ENCODE data around the gene NPR1.

NPR1 gene

GRCh38 chr1:153730468-153730988, 52.0 kb downstream of the NPR1 start:
- no peak for DNase-seq

GRCh38 chr1:153733970-153734369, 55.5 kb downstream of the NPR1 start:
- no peak for DNase-seq

DNA sequence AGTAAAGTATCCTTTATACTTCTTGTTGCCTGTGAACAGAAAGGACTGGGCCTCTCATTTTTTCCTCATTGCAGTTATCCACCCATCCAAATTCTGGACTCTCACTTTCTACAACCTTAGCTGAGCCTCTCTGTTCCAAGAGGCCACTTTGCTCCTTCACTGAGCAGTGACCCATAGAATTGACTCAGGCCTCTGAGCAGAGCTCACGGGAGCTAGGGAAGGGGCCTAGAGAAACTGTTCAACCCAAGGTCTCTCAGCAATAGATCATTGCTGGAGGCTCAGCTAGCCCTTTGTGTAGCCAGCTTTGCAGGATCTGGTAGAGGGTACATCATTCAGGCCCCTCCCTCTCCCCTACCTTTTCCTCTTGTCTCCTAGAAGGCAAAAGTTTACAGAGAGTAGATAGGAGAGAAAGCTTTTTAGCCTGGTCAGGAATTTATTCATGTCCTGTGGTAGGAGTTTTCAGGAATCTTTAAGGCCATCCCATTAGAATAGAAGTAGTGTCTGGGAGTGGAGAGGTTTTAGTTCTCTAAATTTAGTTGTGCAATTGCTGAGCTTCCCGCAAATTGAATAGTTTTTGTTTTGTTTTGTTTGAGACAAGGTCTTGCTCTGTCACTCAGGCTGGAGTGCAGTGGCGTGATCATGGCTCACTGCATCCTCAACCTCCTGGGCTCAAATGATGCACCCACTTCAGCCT, 56.1 kb downstream of the NPR1 start:
- no peak for DNase-seq

- DNase-seq: no peak
Observed at GRCh38 chr1:153735090-153735420, 56.6 kb downstream of the NPR1 start.

DNA sequence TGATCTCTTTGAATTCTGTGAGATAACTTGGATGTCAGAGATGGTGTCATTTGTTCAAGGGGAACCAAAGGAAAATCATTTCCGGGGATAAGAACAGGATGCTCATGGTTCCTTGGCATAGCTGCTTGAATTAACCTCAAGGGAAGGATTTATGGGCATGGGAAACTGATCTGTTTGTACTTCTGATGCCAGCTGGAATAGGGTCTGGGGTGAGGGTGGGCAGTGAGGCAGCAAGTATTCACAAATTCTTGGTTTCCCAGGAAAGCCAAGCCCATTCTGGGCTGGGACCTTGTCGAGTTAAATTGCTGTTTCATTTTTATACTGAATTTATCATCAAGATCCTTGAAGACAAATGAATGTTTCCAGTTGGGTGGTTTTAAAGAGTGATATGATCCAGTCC, 63.5 kb downstream of the NPR1 start:
- no peak for DNase-seq

DNA sequence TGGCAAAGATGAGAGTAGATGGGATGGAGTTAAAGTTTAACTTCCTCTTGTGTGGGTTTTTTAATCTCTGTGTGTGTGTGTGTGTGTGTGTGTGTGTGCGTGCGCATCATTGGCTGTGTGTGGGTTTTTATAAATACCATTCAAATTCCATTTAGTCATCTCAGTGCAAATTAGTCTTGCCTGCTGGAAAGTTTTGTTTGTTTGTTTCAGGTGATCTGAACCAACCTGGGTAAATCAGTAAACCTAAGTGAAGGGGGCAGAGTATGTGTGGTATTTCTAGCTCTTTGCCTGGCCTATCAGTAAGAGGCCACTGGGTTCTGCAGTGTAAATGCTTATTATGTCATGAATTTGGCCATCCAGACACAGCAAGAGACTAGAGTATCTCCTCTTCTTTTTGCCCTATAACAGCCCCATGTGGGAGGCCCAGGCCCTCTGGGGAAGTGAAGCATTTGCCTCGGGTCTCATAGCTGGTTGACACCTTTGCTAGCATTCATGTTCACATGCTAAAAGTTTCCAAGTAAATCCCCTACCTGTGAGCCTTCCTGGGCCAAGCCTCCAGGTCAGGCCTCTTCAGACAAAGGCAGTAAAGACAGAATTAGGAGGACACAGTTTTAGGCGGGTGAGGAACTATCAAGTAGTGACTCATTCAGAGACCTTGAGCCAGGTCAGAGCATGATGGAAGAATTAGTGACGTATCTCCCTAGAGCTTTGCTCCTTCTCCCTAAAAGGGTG, 64.1 kb downstream of the NPR1 start:
- DNase-seq: no peak

Measured in stimulated activated CD4-positive, alpha-beta T cell treated with anti-CD3 and anti-CD28 coated beads, Interleukin-1b, Interleukin-23, amount 100 ng/mL, for 48 hours (primary cell).